ENCODE measurements around the gene PTAFR. TPM values are rescaled to one million over a fixed set of nuclear protein-coding genes. Genes with fewer than 3 reads are reported as not detected.

PTAFR gene
- total RNA-seq, 1 experiment from 2014 or later: 1.3 TPM

- intact Hi-C loops (cut with micrococcal nuclease): no loop called here
These were observed 41.8 kb downstream of the PTAFR start for GRCh38 chr1:28134651-28135207.

GRCh38 chr1:28132171-28133167 is 44.0 kb downstream of the PTAFR start:
- Histone ChIP-seq H3K27ac (ENCODE audit: low read depth, low read length) (no peak overlapping the region), H3K27me3 (ENCODE audit: insufficient read depth, low read length) (no peaks in the 10 kb centered on the region), H3K4me3 (replicated peaks in 1 of 2; ENCODE audit: low read depth in 1 of 2, low read length in 2 of 2) (no peak overlapping the region), H3K4me1 (ENCODE audit: control insufficient read depth in 1 of 2, insufficient read depth in 2 of 2, low read length in 2 of 2) (peaks cover 7 to 29% of the 10 kb centered on the region in 2 experiments), H3K9ac (ENCODE audit: low read length) (no peak overlapping the region), H3K9me3 (ENCODE audit: control insufficient read depth in 1 of 2, insufficient read depth in 1 of 2, low read depth in 1 of 2, low read length in 2 of 2) (no peaks in the 10 kb centered on the region), H3K79me2 (ENCODE audit: insufficient read depth, low read length) (no peaks in the 10 kb centered on the region), H3K36me3 (ENCODE audit: control insufficient read depth in 1 of 2, insufficient read depth in 2 of 2, low read length in 2 of 2) (no peaks in the 10 kb centered on the region), H4K20me1 (ENCODE audit: insufficient read depth) (no peaks in the 10 kb centered on the region), H2AFZ (ENCODE audit: low read depth, low read length, poor library complexity, severe bottlenecking) (no peak overlapping the region), H3K9me2 (ENCODE audit: insufficient read depth) (no peaks in the 10 kb centered on the region), H3K4me2 (ENCODE audit: low read length) (no peak overlapping the region)
- no peak for DNase-seq (ENCODE audit: low read depth, low spot score)
- CTCF ChIA-PET: no interaction called here
- RAD21 ChIA-PET (ENCODE audit: low non-redundant PET in 1 of 2, low total read pairs in 2 of 2, uncharacterized antibody in 2 of 2, unreplicated experiment in 2 of 2): no interaction called here
- no TSS peak for BruUV-seq (replicated peaks)
- intact Hi-C loops (cut with micrococcal nuclease): no loop called here
- POLR2A ChIA-PET: no interaction called here
- no peak for TF ChIP-seq ELF1 (IDR thresholded peaks at IDR 0.05; ENCODE audit: borderline replicate concordance, low read depth)
- no peak for TF ChIP-seq TCF7L2 (IDR thresholded peaks at IDR 0.05; ENCODE audit: borderline replicate concordance, extremely low read depth, insufficient read depth, insufficient read length)
- TF ChIP-seq FOSL1 (IDR thresholded peaks at IDR 0.05; ENCODE audit: low read depth): no peak
- TF ChIP-seq MAX (IDR thresholded peaks at IDR 0.05): no peak
- TF ChIP-seq REST (IDR thresholded peaks at IDR 0.05; ENCODE audit: low read depth): no peak
- ATAC-seq: no peak

More at GRCh38 chr1:28134651-28135207, 41.8 kb downstream of the PTAFR start:
- Histone ChIP-seq H3K27me3 (ENCODE audit: insufficient read depth, low read length) (no peaks in the 10 kb centered on the region), H3K4me2 (ENCODE audit: low read length) (no peak overlapping the region), H3K79me2 (ENCODE audit: insufficient read depth, low read length) (no peaks in the 10 kb centered on the region), H3K4me1 (ENCODE audit: control insufficient read depth in 1 of 2, insufficient read depth in 2 of 2, low read length in 2 of 2) (peaks cover 0 to 10% of the 10 kb centered on the region in 2 experiments; a peak in 2 of 4 replicates), H3K27ac (ENCODE audit: low read depth, low read length) (no peak overlapping the region), H3K9me3 (ENCODE audit: control insufficient read depth in 1 of 2, insufficient read depth in 1 of 2, low read depth in 1 of 2, low read length in 2 of 2) (no peaks in the 10 kb centered on the region), H3K4me3 (replicated peaks in 1 of 2; ENCODE audit: low read depth in 1 of 2, low read length in 2 of 2) (no peak overlapping the region), H4K20me1 (ENCODE audit: insufficient read depth) (no peaks in the 10 kb centered on the region), H3K9me2 (ENCODE audit: insufficient read depth) (no peaks in the 10 kb centered on the region), H3K36me3 (ENCODE audit: control insufficient read depth in 1 of 2, insufficient read depth in 2 of 2, low read length in 2 of 2) (no peaks in the 10 kb centered on the region), H2AFZ (ENCODE audit: low read depth, low read length, poor library complexity, severe bottlenecking) (no peak overlapping the region), H3K9ac (ENCODE audit: low read length) (no peak overlapping the region)
- ATAC-seq (no peak), DNase-seq (ENCODE audit: low read depth, low spot score) (no peak)
- CTCF ChIA-PET: interaction anchor here (1.5 kb wide), 1 partner anchor 43 kb away, joined by 3 read pairs; no protein-coding TSS in a partner anchor
- TF ChIP-seq RAD21 (IDR thresholded peaks at IDR 0.05; ENCODE audit: low read depth): no peak
- POLR2A ChIA-PET: no interaction called here
- no TSS peak for BruUV-seq (replicated peaks)
- RAD21 ChIA-PET (ENCODE audit: low non-redundant PET in 1 of 2, low total read pairs in 2 of 2, uncharacterized antibody in 2 of 2, unreplicated experiment in 2 of 2): no interaction called here

Measured in HCT116 (cell line).